Aorta (tissue), 5 donors: Measurements from ENCODE around the gene RIPOR1. TPM values are rescaled to one million over a fixed set of nuclear protein-coding genes. Genes with fewer than 3 reads are reported as not detected.

Experiments
- ATAC-seq: fragments of 200-7000 bp; cut with Tn5 transposase; one replicate; pipeline ENCODE4 v1.9.1; 2022; ENCODE audit warnings: moderate library complexity; ENCODE audit not compliant: low FRiP score
- DNase-seq, 2 donors: peaks; one replicate each; pipeline ENCODE4 v3.0.0-alpha.2; 2020
- H3K27ac ChIP-seq, 2 donors: one replicate each; pipeline ENCODE4 v1.5.1; 2013; ENCODE audit warnings: low read length in 2 of 2, mild to moderate bottlenecking in 2 of 2, moderate library complexity in 2 of 2, control low read depth in 1 of 2, inconsistent platforms in 1 of 2, low read depth in 1 of 2
- H3K27me3 ChIP-seq, 2 donors: one replicate each; pipeline ENCODE4 v1.6.1; 2013; ENCODE audit warnings: control low read depth in 1 of 2, low read length in 1 of 2, mild to moderate bottlenecking in 1 of 2, moderate library complexity in 1 of 2; ENCODE audit not compliant: insufficient read depth in 2 of 2, control insufficient read depth in 1 of 2
- H3K36me3 ChIP-seq, 2 donors: one replicate each; pipeline ENCODE4 v1.6.1; 2013; ENCODE audit warnings: control low read depth in 1 of 2, low read length in 1 of 2, mild to moderate bottlenecking in 1 of 2; ENCODE audit not compliant: insufficient read depth in 2 of 2, control insufficient read depth in 1 of 2
- H3K4me1 ChIP-seq, 2 donors: one replicate each; pipeline ENCODE4 v1.6.1; 2013; ENCODE audit warnings: low read length in 2 of 2, control low read depth in 1 of 2, mild to moderate bottlenecking in 1 of 2, moderate library complexity in 1 of 2; ENCODE audit not compliant: insufficient read depth in 2 of 2, control insufficient read depth in 1 of 2
- H3K4me3 ChIP-seq, 2 donors: one replicate each; pipeline ENCODE4 v1.5.1; 2013; ENCODE audit warnings: low read length in 2 of 2, control low read depth in 1 of 2, mild to moderate bottlenecking in 1 of 2
- H3K9me3 ChIP-seq: one replicate; pipeline ENCODE4 v1.6.1; 2013; ENCODE audit warnings: mild to moderate bottlenecking, low read length; ENCODE audit not compliant: control insufficient read depth
- WGBS, 2 donors: extraction: QIAGEN DNeasy Blood & Tissue Kit; methylation state at CpG; one replicate each; pipeline ENCODE4 v1.1.7; 2013; 5-methylcytosine and 5-hydroxymethylcytosine counted together
- intact Hi-C, 2 donors: fragments of 100-400 bp; cut with DNase I; formaldehyde crosslinking; loops; one replicate each; pipeline versions ENCODE4 v1.14.2 to v1.15.0; 2022
- long read RNA-seq, 2 donors: library from polyadenylated mRNA; unstranded; transcript quantifications; one replicate each; pipeline ENCODE4 v2.0.0, GENCODE V29; 2020 to 2021
- polyA plus RNA-seq, 2 donors: library from polyadenylated mRNA; stranded (reverse); fragments of 200-250 nt; gene quantifications; one replicate each; pipeline ENCODE4 v1.2.3, GENCODE V29; 2013
- total RNA-seq, 2 donors: library from RNA; stranded (reverse); fragmentation: NEBNext Ultra II Directional; extraction: Animal tissue kit (Norgen Biotek cat#: 25700); gene quantifications; one replicate each; pipeline ENCODE4 v1.2.1, GENCODE V29; 2021
- donor health status: healthy with polysubstance abuse.
- donor health status: Bipolar disorder and iron deficiency.
- donor health status: DM: no; HTN: no; CAD: no.
- donor health status: DM: no; HTN: no; CAD: no.
- donor health status: DM: yes; HTN: yes; CAD: no.

RIPOR1 gene, protein sequence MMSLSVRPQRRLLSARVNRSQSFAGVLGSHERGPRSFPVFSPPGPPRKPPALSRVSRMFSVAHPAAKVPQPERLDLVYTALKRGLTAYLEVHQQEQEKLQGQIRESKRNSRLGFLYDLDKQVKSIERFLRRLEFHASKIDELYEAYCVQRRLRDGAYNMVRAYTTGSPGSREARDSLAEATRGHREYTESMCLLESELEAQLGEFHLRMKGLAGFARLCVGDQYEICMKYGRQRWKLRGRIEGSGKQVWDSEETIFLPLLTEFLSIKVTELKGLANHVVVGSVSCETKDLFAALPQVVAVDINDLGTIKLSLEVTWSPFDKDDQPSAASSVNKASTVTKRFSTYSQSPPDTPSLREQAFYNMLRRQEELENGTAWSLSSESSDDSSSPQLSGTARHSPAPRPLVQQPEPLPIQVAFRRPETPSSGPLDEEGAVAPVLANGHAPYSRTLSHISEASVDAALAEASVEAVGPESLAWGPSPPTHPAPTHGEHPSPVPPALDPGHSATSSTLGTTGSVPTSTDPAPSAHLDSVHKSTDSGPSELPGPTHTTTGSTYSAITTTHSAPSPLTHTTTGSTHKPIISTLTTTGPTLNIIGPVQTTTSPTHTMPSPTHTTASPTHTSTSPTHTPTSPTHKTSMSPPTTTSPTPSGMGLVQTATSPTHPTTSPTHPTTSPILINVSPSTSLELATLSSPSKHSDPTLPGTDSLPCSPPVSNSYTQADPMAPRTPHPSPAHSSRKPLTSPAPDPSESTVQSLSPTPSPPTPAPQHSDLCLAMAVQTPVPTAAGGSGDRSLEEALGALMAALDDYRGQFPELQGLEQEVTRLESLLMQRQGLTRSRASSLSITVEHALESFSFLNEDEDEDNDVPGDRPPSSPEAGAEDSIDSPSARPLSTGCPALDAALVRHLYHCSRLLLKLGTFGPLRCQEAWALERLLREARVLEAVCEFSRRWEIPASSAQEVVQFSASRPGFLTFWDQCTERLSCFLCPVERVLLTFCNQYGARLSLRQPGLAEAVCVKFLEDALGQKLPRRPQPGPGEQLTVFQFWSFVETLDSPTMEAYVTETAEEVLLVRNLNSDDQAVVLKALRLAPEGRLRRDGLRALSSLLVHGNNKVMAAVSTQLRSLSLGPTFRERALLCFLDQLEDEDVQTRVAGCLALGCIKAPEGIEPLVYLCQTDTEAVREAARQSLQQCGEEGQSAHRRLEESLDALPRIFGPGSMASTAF
- 100 to 1,000 TPM; 105 to 120 TPM for total RNA-seq
- polyA plus RNA-seq: 10 to 100 TPM; 22.7 to 65.5 TPM
- long read RNA-seq, donor 1, partial matches to known transcripts: 114 of 120 reads
- long read RNA-seq, donor 1, other reads (novel, unspliced or antisense): 6 of 120 reads
- long read RNA-seq, donor 2, partial matches to known transcripts: 32 of 41 reads
- long read RNA-seq, donor 2, other reads (novel, unspliced or antisense): 8 of 41 reads

DNA sequence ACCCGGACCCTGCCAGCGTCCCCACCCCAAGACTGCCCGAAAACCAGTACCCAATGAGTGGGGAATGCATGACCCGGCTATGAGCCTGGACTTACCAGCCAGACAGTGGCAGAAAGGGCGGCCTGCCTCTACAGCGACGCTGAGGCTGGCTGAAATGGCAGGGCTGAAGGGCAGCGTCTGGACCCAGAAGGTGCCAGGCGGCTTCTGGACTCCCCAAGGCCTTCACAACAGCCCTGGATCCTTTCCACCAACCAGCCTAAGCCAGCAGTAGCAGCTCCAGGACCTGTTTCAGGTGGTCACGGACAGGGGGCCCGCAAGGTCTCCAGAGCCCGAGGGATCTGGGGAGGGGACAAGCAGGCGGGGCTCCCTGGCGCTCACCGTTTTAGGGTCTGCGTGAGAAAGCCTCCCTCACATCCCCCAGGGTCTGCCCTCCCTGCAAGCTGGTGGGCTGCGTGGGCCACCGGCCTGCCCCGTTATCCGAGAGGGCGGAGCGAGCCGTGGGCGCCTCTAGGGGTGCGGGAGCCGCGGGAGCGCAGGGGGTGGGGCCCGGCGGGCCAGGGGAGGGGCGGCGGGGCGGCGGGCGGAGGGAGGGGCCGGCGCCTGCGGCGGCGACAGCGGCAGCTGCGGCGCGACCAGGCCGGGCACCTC is at the start of gene RIPOR1:
Gene RIPOR1, plus strand, starts transcription at position 608 of the 648 bp plus-strand sequence. CDS start 9,618 bp downstream, outside the sequence.
- intact Hi-C loops: loop anchor here (2.0 to 5.0 kb wide), 2 partner anchors 34 kb away; partner anchors contain the start of gene CTCF (in 2 of the 2)
- peak within 1 kb of the TSS; percentile 84 to 93 for H3K4me3 ChIP-seq
- no peaks in the 10 kb centered on the region for H3K36me3 ChIP-seq
- H3K9me3 ChIP-seq: no peaks in the 10 kb centered on the region
- DNase-seq (peak; percentile 76 to 92), ATAC-seq (peak; percentile 67)
- 4 to 6% methylated on average over 33 to 45 of the region's 45 CpGs for WGBS, 2 donors
- no peaks in the 10 kb centered on the region for H3K4me1 ChIP-seq
- peak within 1 kb of the TSS; percentile 73 to 80 for H3K27ac ChIP-seq
- no peaks in the 10 kb centered on the region for H3K27me3 ChIP-seq

DNA sequence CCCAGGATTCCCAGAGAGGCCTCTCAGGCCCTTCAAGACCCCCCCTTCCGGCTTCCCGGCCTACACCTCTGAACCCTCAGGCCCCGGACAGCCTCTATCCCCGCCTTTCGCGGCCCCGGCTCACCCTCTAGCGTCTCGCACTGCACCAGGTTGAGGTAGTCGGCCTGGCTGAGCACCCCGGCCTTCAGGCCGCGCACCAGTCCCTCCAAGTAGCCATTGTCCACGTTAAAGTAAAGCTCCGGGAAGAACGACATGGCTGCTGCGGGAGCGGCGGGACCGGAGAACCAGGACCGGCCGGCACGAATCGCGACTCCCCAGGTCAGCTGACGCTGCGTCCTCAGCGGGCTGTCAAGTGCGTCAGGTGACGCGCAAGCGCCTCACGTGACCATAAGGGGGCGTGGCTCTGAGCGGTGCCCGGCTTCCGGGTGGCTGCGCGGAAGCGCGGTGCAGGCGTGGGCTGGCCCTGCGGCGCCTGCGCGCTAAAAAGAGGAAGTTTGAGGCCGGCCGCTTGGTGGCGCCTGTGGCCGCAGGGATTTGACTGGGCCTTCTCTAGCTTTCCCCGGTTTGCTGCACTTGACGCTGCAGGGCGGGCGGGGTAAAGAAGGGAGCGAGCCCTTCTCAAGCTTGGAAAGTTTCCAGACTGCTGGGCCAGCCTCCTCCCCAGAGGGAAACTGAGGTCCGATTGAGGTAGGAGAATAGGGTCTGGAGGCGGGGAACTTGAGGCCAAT is 47.6 kb upstream of the RIPOR1 start, which contains the start of gene ATP6V0D1:
Gene ATP6V0D1, minus strand, starts transcription at position 325 of the 728 bp plus-strand sequence. Its CDS starts 71 bp downstream, at position 254.
- WGBS, 2 donors: 0 to 1% methylated on average over 53 to 57 of the region's 57 CpGs
- no peaks in the 10 kb centered on the region for H3K9me3 ChIP-seq
- no peaks in the 10 kb centered on the region for H3K27me3 ChIP-seq
- peak within 1 kb of the TSS in 1 of 2 donors; percentile 66 for H3K27ac ChIP-seq
- intact Hi-C loops: loop anchor here in 1 of 2 donors (5.0 kb wide), 1 partner anchor 41 kb away; no protein-coding TSS in a partner anchor
- H3K4me1 ChIP-seq: no peaks in the 10 kb centered on the region
- peak; percentile 99 to 100 for DNase-seq
- peak within 1 kb of the TSS; percentile 64 to 86 for H3K4me3 ChIP-seq
- no peaks in the 10 kb centered on the region for H3K36me3 ChIP-seq
- peak; percentile 98 for ATAC-seq

DNA sequence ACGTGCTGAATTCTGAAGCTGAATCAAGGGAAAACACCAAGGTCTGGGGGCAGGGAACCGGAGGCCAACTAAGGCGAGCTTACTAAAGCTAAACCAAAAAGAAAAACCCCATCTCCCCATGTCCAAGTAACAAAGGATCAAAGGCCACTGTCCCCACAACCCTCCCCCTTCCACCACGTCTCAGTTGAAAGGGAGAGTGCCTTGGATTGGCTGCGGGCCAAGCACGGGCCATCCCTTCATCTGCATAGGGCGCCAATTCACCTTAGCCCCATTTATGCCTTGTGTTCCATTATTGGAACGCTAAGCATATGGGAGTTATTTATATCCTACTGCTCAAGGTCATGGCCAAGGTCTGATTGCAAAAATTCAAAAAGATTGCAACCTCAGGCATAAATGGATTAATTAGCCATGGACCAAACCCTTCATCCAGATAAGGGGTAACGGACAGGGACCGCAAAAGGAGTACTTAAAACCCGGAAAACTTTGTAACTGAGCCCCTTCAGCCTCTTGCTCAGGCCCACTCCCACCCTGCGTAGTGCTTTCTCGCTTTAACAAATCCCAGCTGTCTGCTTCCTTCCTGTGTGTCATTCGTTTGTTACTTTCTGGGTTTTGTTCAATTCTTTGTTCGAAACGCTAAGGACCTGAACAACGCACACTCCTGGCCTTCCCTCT is 46.9 kb upstream of the RIPOR1 start:
- Histone ChIP-seq H3K4me3 (peak overlapping the region; percentile 37 to 56), H3K4me1 (no peaks in the 10 kb centered on the region), H3K27me3 (no peaks in the 10 kb centered on the region), H3K9me3 (no peaks in the 10 kb centered on the region), H3K36me3 (no peaks in the 10 kb centered on the region), H3K27ac (no peak overlapping the region)
- DNase-seq (peak in 1 of 2 donors; percentile 69), ATAC-seq (peak; percentile 14)
- intact Hi-C loops: loop anchor here in 1 of 2 donors (5.0 kb wide), 1 partner anchor 41 kb away; no protein-coding TSS in a partner anchor
- WGBS, 2 donors: 22 to 27% methylated on average over 17 of the region's 17 CpGs

DNA sequence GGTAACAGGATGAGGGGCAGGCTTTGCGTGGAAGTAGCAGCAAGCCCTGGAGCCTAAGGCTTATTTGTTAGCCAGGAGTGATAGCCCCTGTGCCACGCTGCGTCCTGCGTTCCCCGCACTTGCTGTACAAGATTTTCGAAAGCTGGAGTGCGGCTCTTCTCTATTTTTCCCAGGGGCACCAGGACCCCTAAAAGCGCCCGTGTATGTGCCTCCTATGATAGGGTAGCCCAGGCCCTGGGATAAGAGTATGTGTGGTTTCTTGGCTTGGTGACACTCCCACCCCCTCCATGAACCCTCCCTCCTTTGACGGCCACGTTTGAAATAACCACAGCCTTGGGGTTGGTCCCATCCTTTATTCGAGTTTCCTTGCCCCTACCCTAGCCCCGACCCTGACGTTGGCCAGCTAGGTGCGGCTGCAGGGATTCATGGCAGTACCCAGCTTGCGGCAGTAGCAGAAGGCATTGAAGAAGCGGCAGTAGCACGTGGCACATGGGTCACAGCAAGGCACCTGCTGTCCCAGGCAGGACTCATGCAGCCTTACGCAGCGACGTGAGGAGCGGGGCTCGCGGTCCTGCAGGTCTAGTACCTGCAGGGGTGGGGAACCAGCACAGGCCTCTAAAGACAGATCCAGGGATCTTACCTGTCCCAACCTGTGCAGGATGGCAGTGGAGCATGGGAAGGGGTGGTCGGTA is 46.2 kb upstream of the RIPOR1 start:
- no peak for ATAC-seq
- Histone ChIP-seq H3K4me1 (no peaks in the 10 kb centered on the region), H3K27me3 (no peaks in the 10 kb centered on the region), H3K4me3 (no peak overlapping the region), H3K9me3 (no peaks in the 10 kb centered on the region), H3K36me3 (no peaks in the 10 kb centered on the region), H3K27ac (no peak overlapping the region)
- 84 to 86% methylated on average over 25 of the region's 25 CpGs for WGBS, 2 donors
- DNase-seq: no peak
- intact Hi-C loops: loop anchor here in 1 of 2 donors (5.0 kb wide), 1 partner anchor 40 kb away; no protein-coding TSS in a partner anchor

DNA sequence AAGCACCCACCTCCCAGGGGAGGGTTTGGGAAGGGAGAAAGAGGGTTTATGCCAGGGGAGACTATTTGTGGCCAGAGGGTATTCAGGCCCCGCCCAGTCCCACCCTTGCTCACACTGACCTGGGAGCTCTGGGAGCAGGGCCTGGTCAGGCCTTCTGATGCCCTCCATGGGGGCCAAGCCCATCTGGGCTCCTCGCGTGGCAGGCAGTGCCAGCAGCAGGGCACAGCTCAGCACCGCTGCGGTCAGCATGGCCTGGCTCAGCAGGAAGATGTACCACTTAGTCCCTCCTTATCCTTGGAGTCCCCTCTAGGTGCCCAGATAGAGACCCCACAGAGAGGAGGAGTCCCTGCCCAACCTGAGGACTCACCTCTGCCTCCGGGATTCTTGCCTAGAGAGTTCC is 45.5 kb upstream of the RIPOR1 start, which contains the start of gene AGRP:
Gene AGRP, minus strand, starts transcription at position 398 of the 400 bp plus-strand sequence. Its CDS starts 149 bp downstream, at position 249.
- Histone ChIP-seq H3K4me3 (no peak within 1 kb of the TSS), H3K27ac (no peak within 1 kb of the TSS), H3K9me3 (no peaks in the 10 kb centered on the region), H3K4me1 (no peaks in the 10 kb centered on the region), H3K27me3 (no peaks in the 10 kb centered on the region), H3K36me3 (no peaks in the 10 kb centered on the region)
- 93% methylated on average over 6 of the region's 6 CpGs for whole genome bisulfite sequencing, 2 donors
- no peak for DNase-seq
- no peak for ATAC-seq
- intact Hi-C loops: loop anchor here in 1 of 2 donors (5.0 kb wide), 1 partner anchor 39 kb away; no protein-coding TSS in a partner anchor

DNA sequence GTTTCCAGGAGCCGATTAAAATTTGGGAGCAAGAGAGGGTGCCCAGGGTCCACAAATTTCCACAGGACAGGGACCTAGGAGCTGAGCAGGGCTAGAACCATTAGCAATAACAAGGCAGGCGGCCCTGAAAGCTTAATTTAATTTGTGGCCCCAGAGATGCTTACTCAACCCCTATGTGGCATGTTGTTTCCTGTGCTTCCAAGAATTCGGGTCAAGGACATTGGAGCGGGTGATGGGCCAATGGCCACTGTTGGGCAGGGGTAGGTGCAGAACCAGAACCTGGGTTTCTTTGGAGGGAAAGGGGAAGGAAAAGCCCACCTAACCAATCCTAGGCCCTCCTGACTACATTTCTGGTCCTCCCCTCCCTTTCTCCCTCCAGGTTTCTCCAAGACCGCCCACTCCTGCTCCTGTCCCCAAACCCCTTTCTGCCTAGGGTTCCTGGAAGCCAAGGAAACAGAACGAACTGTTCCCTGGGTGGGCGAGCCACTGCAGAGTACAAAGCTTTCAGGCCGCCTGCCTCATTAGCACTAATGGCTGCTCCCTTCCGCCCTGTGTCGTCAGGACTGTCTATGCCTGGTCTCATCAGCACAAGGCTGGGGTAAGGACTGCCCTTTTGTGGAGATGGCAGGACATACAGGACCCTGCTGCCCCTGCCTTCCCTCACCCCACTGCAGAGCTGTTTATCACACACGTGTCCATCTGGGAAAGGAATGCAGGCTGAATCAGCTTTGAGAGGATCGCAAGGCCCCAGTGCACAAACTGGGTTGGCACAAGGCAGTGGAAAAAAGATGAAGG is 44.7 kb upstream of the RIPOR1 start:
- Histone ChIP-seq H3K36me3 (no peaks in the 10 kb centered on the region), H3K4me3 (no peak overlapping the region), H3K9me3 (no peaks in the 10 kb centered on the region), H3K27me3 (no peaks in the 10 kb centered on the region), H3K4me1 (no peaks in the 10 kb centered on the region), H3K27ac (no peak overlapping the region)
- ATAC-seq (no peak), DNase-seq (no peak)
- intact Hi-C loops: loop anchor here in 1 of 2 donors (5.0 kb wide), 1 partner anchor 38 kb away; no protein-coding TSS in a partner anchor
- 88 to 92% methylated on average over 12 of the region's 12 CpGs for WGBS, 2 donors
